GM12878 (cell line): Measurements from ENCODE around the gene PFN3. TPM values are rescaled to one million over a fixed set of nuclear protein-coding genes. Genes with fewer than 3 reads are reported as not detected.

Experiments used
- ATAC-seq: fragments of 200-7000 bp; cut with Tn5 transposase; 3 replicates; pipeline ENCODE4 v1.9.1; 2020; ENCODE audit warnings: mild to moderate bottlenecking, moderate library complexity
- BruUV-seq: library from RNA; stranded (reverse); fragments of 400-500 nt; replicated peaks from 2 replicates; lab custom pipeline; 2021; lab: Mats Ljungman, UMichigan
- CTCF ChIA-PET: fragments of 300-600 bp; sonication (Branson Sonifier 250); formaldehyde crosslinking; extraction: SDS; loops from one replicate; lab custom pipeline; 2021; ENCODE audit warnings: inconsistent platforms; lab: Yijun Ruan, JAX
- POLR2A ChIA-PET: fragments of 350-600 bp; formaldehyde crosslinking; extraction: SDS; loops from one replicate; lab custom pipeline; 2021; ENCODE audit warnings: inconsistent platforms; lab: Charles Lee
- RAD21 ChIA-PET: fragments of 300-600 bp; sonication (Branson Sonifier 250); formaldehyde crosslinking; loops from one replicate; lab custom pipeline; 2023; ENCODE audit warnings: antibody characterized with exemption; ENCODE audit not compliant: unreplicated experiment; lab: Charles Lee
- SMC1A ChIA-PET: fragments of 300-600 bp; sonication (Branson Sonifier 250); formaldehyde crosslinking; loops from one replicate; lab custom pipeline; 2023; ENCODE audit not compliant: unreplicated experiment, uncharacterized antibody; lab: Charles Lee
- DNase-seq: peaks from one replicate; pipeline ENCODE4 v3.0.0-alpha.2; 2011; ENCODE audit warnings: low read depth, low spot score
- FAIRE-seq: peaks from 3 replicates; lab custom pipeline; 2011; peaks lifted over from hg19 to GRCh38; lab: Jason Lieb, UNC
- H2AFZ ChIP-seq: 2 replicates; pipeline ENCODE4 v1.6.0; 2011; ENCODE audit warnings: low read depth, low read length, control low read depth; ENCODE audit not compliant: control insufficient read depth
- H3K27ac ChIP-seq: 2 replicates; pipeline ENCODE4 v1.5.1; 2011; ENCODE audit warnings: control low read depth; ENCODE audit not compliant: control insufficient read depth, insufficient read depth
- H3K27me3 ChIP-seq, 2 experiments: replicated peaks in 1 of 2; 2 replicates each; pipeline versions ENCODE4 v1.6.0 to v1.6.1; 2011; ENCODE audit warnings: low read length in 1 of 2; ENCODE audit not compliant: control insufficient read depth in 2 of 2, insufficient read depth in 2 of 2
- H3K36me3 ChIP-seq, 2 experiments: 2 replicates each; pipeline ENCODE4 v1.5.1; 2011; ENCODE audit warnings: low read length in 1 of 2; ENCODE audit not compliant: control insufficient read depth in 2 of 2, insufficient read depth in 2 of 2
- H3K4me1 ChIP-seq: 2 replicates; pipeline ENCODE4 v1.6.1; 2011; ENCODE audit warnings: mild to moderate bottlenecking, low read length, moderate library complexity, mixed read lengths; ENCODE audit not compliant: control insufficient read depth, insufficient read depth
- H3K4me2 ChIP-seq: 2 replicates; pipeline ENCODE4 v1.6.0; 2011; ENCODE audit warnings: control low read depth; ENCODE audit not compliant: control insufficient read depth, insufficient read depth
- H3K4me3 ChIP-seq: fragments of 200-600 bp; sonication (generic); 2 replicates; pipeline ENCODE4 v1.5.1; 2016
- H3K79me2 ChIP-seq: 2 replicates; pipeline ENCODE4 v1.6.0; 2011; ENCODE audit warnings: low read length; ENCODE audit not compliant: control insufficient read depth, insufficient read depth
- H3K9ac ChIP-seq: 2 replicates; pipeline ENCODE4 v1.8.0; 2011; ENCODE audit warnings: low read length, control low read depth, mixed read lengths; ENCODE audit not compliant: control insufficient read depth, insufficient read depth
- H3K9me3 ChIP-seq: replicated peaks from 3 replicates; pipeline ENCODE4 v1.5.1; 2011; ENCODE audit warnings: mild to moderate bottlenecking, low read length; ENCODE audit not compliant: control insufficient read depth, insufficient read depth
- H4K20me1 ChIP-seq: 2 replicates; pipeline ENCODE4 v1.6.0; 2011; ENCODE audit not compliant: control insufficient read depth, insufficient read depth
- EED ChIP-seq: sonication (generic); IDR thresholded peaks from 2 replicates; pipeline ENCODE4 v1.6.1; 2016; ENCODE audit warnings: antibody characterized with exemption, low read depth
- MEF2A ChIP-seq: IDR thresholded peaks from 2 replicates; pipeline ENCODE4 v1.6.1; 2011; ENCODE audit warnings: low read depth, mild to moderate bottlenecking, low read length, moderate library complexity; ENCODE audit not compliant: insufficient read depth
- MTA2 ChIP-seq: fragments of 450-650 bp; IDR thresholded peaks from 2 replicates; pipeline ENCODE4 v1.6.1; 2016; ENCODE audit warnings: low read depth, mild to moderate bottlenecking, moderate library complexity
- MXI1 ChIP-seq: fragments of 150-350 bp; IDR thresholded peaks from 2 replicates; pipeline ENCODE4 v1.6.1; 2011; ENCODE audit warnings: low read depth, mild to moderate bottlenecking, inconsistent platforms, low read length, improper control_type of control experiment
- WGBS: methylation state at CpG from one replicate; pipeline ENCODE4 v1.1.6; 2016; ENCODE audit warnings: low lambda C conversion rate; ENCODE audit not compliant: insufficient replicate concordance, insufficient coverage; ENCODE audit errors: missing lambda C conversion rate; 5-methylcytosine and 5-hydroxymethylcytosine counted together
- in situ Hi-C: fragments of 300-500 bp; cut with MboI; formaldehyde crosslinking; loops from 9 replicates; pipeline ENCODE4 v1.14.3; 2018; ENCODE audit warnings: mixed read lengths
- intact Hi-C: fragments of 100-400 bp; cut with micrococcal nuclease; formaldehyde crosslinking; loops from one replicate; pipeline ENCODE4 v1.14.2; 2022; ENCODE audit not compliant: unreplicated experiment
- polyA plus RNA-seq, 11 experiments: library from polyadenylated mRNA; depleted of rRNA in 4 of 11; unstranded in 6 of 11; stranded (reverse) in 5 of 11; fragments of >200 nt; fragmentation: Nextera tagmentation in 4 of 11; fragmentation: Illumina TruSeq in 1 of 11; extraction: Ambion mirVana in 4 of 11; extraction: Trizol in 1 of 11; gene quantifications; 1 replicate in 1 of 11; 2 replicates in 10 of 11; pipeline versions ENCODE4 v1.2.1 to v1.2.3, GENCODE V29; 2011 to 2016; ENCODE audit warnings: inconsistent platforms in 2 of 11, missing spikeins in 2 of 11, low read depth in 1 of 11
- total RNA-seq, 4 experiments: library from RNA; depleted of rRNA in 3 of 4; stranded (reverse); fragments of >200 nt in 3 of 4; fragmentation: Illumina TruSeq in 1 of 4; extraction: Trizol in 1 of 4; gene quantifications; 2 replicates each; pipeline versions ENCODE4 v1.2.1 to v1.2.3, GENCODE V29; 2013 to 2021
- TF ChIP-seq, protein P1 (sequence below): fragments of 450-650 bp; IDR thresholded peaks from 2 replicates; pipeline ENCODE4 v1.6.1; 2017; ENCODE audit warnings: mild to moderate bottlenecking
- TF ChIP-seq, protein P2 (sequence below): IDR thresholded peaks from 2 replicates; pipeline ENCODE4 v1.6.1; 2011; ENCODE audit warnings: mild to moderate bottlenecking, low read depth, low read length, moderate library complexity; ENCODE audit not compliant: insufficient replicate concordance

The PFN3 gene
- total and polyA plus RNA-seq, 10 of the 15 experiments (the other 5 are each of a cell fraction or from before 2014, with no cell fraction given), result not detected

DNA sequence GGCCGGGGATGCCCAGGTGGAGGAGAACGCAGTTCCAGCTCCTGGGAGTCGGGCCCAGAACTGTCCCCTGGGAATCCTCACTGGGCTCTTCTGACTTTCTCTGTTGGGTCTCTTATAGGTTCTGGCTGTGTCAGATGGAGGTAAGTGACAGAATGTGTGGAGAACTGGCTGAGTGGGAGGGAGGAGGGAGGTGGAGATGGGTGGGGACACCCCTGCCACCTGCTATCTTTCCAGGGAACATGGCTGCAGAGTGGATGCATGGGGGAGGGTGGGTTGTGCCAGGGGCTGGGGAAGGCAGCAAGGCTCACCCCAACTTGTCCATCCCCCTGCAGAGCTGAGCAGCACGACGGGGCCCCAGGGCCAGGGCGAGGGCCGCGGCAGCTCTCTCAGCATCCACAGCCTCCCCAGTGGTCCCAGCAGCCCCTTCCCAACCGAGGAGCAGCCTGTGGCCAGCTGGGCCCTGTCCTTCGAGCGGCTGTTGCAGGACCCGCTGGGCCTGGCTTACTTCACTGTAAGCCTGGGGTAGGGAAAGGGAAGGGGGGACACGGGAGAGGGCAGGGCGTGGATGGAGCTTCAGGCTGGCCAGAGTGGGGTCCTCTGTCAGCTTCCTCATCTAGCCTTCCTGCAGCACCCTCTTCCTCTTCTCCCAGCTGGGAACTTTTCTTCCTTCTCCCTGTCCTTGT, 34.5 kb downstream of the PFN3 start:
- POLR2A ChIA-PET, result interaction anchor here (1.6 kb wide), 1 partner anchor 132 kb away, joined by 4 read pairs; the partner anchor contains the start of gene PDLIM7
- peaks cover 39% of the 10 kb centered on the region for H3K79me2 ChIP-seq
- TF ChIP-seq, protein P1, sequence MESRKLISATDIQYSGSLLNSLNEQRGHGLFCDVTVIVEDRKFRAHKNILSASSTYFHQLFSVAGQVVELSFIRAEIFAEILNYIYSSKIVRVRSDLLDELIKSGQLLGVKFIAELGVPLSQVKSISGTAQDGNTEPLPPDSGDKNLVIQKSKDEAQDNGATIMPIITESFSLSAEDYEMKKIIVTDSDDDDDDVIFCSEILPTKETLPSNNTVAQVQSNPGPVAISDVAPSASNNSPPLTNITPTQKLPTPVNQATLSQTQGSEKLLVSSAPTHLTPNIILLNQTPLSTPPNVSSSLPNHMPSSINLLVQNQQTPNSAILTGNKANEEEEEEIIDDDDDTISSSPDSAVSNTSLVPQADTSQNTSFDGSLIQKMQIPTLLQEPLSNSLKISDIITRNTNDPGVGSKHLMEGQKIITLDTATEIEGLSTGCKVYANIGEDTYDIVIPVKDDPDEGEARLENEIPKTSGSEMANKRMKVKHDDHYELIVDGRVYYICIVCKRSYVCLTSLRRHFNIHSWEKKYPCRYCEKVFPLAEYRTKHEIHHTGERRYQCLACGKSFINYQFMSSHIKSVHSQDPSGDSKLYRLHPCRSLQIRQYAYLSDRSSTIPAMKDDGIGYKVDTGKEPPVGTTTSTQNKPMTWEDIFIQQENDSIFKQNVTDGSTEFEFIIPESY, result no peak
- TF ChIP-seq MTA2 (no peak), EED (no peak), MXI1 (no peak), MEF2A (no peak)
- TF ChIP-seq, protein P2, sequence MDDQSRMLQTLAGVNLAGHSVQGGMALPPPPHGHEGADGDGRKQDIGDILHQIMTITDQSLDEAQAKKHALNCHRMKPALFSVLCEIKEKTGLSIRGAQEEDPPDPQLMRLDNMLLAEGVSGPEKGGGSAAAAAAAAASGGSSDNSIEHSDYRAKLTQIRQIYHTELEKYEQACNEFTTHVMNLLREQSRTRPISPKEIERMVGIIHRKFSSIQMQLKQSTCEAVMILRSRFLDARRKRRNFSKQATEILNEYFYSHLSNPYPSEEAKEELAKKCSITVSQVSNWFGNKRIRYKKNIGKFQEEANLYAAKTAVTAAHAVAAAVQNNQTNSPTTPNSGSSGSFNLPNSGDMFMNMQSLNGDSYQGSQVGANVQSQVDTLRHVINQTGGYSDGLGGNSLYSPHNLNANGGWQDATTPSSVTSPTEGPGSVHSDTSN, result no peak
- TF ChIP-seq, all 136 proteins: peak for 0
- no peak overlapping the region for H3K4me3 ChIP-seq
- H3K9me3 ChIP-seq, result no peaks in the 10 kb centered on the region
- ATAC-seq (no peak), FAIRE-seq (no peak), DNase-seq (no peak)
- no peaks in the 10 kb centered on the region for H3K27me3 ChIP-seq
- no peaks in the 10 kb centered on the region for H4K20me1 ChIP-seq
- intact Hi-C loops (no loop called here), in situ Hi-C loops (no loop called here)
- H3K4me1 ChIP-seq, result peaks cover 60% of the 10 kb centered on the region
- SMC1A ChIA-PET, result interaction anchor here (2.8 to 3.7 kb wide), 2 partner anchors 24 to 37 kb away, joined by 10 to 32 read pairs; no protein-coding TSS in a partner anchor
- RAD21 ChIA-PET, result interaction anchor here (0.6 to 4.4 kb wide), 3 partner anchors 14 to 65 kb away, joined by 4 to 29 read pairs (median 5); partner anchors contain the start of gene LMAN2
- peaks cover 12 to 14% of the 10 kb centered on the region in 2 experiments for H3K36me3 ChIP-seq
- 0 out of 2 replicates have a peak overlapping the region, but pooled peaks have one; percentile 50 for H3K27ac ChIP-seq
- CTCF ChIA-PET, result interaction anchor here (0.7 to 3.7 kb wide), 6 partner anchors 11 to 47 kb away, joined by 3 to 22 read pairs (median 6); partner anchors contain the start of gene LMAN2
- no peak overlapping the region for H3K9ac ChIP-seq
- 94% methylated on average over 13 of the region's 14 CpGs for WGBS
- H2AFZ ChIP-seq, result no peak overlapping the region
- 0 out of 2 replicates have a peak overlapping the region, but pooled peaks have one; percentile 7 for H3K4me2 ChIP-seq
- BruUV-seq, result no TSS peak
